HG03460 (cell line): ENCODE results near the gene DDR2.

Experiments
- ATAC-seq: cut with Tn5 transposase; IDR thresholded peaks from one replicate; pipeline ENCODE4 v1.9.1; 2021; ENCODE audit not compliant: unreplicated experiment

The DDR2 gene

DNA sequence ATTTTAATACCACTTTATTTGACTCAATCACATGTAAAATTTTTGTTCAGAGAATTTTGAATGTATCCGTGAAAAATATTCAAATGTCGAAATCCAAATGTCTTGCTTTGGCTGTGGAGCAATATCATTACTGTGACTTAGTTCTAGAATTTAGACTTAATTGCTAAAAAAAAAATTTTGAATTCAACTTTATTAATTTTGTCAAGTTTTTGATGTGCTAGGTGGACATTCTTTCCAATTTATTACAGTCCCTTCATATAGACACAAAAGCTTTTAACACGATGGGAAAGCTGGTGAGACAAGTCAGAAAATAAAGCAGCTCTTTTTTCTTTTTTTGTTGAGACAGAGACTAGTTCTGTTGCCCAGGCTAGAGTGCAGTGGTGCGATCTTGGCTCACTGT is 62.6 kb downstream of the DDR2 start:
- no peak for ATAC-seq

DNA sequence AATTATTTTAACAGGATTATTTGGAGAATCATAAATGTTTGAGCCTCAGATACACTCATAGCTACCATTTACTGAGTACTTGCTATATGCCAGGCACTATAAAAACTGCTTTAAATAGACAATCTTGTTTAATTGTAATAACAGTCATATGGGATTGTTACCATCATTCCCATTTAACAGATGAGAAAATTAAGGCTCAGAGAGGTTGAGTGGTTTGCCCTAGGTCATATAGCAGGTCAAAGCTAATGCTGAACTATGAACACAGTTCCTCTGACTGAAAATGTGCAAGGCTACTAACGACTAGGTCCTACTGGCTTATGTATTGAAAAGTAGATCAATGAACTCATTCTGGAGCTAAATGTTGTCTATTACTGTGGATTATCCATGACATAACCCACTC is 63.4 kb downstream of the DDR2 start:
- no peak for ATAC-seq

DNA sequence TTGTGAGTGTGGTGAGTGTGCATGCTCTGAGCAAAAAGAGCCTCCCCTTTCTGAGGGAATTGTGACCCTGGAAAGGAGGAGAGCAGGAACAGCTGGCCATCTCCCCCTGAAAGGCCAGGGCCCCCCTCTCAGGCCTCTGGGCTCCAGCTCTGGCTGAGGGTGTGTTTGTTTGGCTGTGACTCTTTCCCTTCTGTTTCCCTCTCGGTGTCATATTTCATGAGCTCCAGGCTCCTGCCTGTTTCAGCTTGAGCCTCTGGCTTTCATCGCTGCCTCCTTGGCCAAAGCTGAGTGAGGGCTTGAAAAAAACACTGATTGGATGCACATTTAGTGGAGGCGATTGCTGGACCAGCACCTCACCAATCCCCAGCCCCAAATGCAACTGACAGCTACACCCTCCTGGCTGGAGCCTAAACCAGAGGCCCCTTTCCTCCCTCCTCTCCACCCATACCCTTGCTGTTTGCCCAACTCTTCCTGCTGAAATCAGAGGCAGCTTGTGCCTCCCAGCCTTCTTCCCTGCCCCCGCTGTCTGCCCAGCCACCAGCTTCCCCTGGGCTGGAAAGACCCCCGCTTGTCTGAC is 64.1 kb downstream of the DDR2 start:
- ATAC-seq = no peak

DNA sequence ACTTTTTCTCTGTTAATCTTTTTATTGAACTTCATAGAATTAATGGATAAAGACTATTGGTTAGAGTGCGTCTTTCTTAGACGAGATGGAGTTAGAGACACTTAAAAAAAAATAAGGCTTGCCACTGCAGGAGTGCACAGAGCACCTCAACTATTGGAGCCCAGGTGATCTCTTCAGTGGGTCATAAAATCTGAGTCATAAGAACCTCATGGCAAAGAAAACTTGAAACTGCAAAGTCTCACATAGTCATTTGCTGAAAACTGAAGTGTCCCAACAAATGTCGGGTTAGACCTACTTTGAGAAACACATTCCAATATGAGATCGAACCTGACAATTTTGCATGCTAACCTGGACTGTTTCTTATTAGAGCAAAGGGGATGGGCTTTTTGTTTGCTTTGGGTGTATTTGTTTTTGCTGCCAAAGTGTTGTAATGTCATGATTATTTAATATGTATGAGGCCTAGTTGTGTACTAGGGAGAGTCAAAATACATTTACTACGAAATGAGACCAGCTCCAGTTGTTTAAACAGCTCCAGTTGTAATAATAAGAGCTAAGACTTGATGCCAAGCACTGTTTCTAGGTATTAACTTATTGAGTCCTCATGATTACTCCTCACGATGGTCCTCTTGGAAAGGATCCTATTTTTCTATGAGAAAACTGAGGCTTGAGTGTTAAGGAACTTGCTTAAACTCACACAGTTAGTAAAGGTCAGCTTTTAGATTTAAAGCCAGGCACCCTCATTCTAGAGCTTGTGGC is 65.1 kb downstream of the DDR2 start:
- ATAC-seq = no peak

GRCh38 chr1:162699366-162699765 is 67.1 kb downstream of the DDR2 start:
- no peak for ATAC-seq

- no peak for ATAC-seq
These were observed 67.9 kb downstream of the DDR2 start for GRCh38 chr1:162700131-162700530.

GRCh38 chr1:162701286-162701685 is 69.0 kb downstream of the DDR2 start:
- no peak for ATAC-seq

GRCh38 chr1:162702628-162703027 is 70.4 kb downstream of the DDR2 start:
- ATAC-seq = no peak

GRCh38 chr1:162703708-162704107 is 71.4 kb downstream of the DDR2 start:
- ATAC-seq = no peak

GRCh38 chr1:162704673-162705424 is 72.6 kb downstream of the DDR2 start:
- no peak for ATAC-seq

GRCh38 chr1:162706003-162706402 is 73.7 kb downstream of the DDR2 start:
- ATAC-seq = no peak

- ATAC-seq = no peak
These were observed 74.3 kb downstream of the DDR2 start for GRCh38 chr1:162706606-162707005.

DNA sequence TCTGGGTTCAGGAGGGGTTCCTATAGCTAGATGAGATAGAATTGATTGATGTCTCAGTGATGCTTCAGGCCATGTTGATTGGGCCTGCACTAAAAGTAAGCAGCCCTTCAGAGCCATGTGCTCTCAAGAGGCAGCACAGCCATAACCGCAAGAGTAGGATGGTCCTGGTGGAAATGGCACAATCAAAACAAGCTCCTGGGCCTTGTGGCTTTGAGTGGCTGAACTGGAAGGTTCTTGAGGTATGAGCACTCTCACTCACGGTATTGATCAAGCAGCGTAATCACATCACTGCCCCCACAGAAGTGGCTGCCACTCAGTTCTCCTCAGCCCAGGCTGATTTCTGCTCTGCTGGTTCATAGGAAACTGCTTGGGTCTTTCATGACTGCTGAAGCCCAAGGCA is 76.0 kb downstream of the DDR2 start:
- ATAC-seq = no peak

DNA sequence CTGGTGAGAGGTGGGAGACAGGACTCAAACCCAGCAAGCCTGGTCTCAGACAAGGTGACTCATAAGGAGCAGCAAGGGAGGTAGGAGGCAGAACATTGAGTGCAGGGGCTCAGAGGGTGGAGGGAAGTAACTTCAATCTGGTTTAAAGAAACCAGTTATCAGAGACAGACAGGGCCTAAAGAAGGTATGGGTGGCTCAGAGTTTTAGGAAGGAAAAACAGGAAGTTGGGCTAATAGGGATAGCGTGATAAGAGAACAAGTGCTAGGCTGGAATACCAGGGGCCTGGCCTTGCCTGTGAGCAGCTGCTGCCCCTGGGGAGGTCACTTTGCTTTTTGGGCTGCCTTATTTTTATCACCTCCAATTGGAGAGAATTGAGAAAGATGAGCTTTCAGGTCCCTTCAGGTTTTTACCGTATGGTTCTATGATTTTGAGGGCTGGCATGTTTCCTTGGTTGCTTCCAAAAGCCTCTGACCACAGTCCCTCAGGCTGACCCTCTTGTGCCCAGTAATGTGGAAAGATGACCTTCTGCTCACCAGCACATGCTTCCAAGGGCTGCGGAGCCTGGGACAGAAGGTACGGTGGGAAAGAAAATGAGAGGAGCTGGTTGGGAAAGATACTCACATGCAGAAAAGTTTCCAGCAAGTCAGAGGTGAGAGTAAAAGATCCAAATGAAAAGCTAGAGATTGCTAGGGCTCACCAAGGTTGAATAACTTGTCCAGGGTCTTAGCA is 77.0 kb downstream of the DDR2 start:
- no peak for ATAC-seq

DNA sequence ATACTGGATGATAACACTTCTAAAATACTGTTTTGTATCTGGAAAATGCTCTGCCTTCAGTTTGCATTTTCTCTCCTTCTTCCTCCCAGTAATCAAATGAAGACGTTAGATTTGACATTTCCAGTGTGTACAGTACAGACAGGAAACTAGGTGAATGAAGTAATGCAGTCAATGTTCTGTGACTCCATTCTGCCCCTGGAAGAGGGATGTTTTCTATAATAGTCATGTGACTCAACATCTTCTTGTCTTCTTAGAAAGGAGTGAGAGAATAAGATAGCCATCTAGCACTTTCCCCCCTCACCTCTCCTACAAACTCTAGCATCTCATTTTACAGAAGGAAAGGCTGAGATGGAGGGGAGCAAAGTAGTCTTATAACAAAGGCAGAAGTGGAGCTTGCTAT is 77.6 kb downstream of the DDR2 start:
- ATAC-seq = no peak

GRCh38 chr1:162710345-162710744 is 78.1 kb downstream of the DDR2 start:
- no peak for ATAC-seq

GRCh38 chr1:162710780-162711465 is 78.7 kb downstream of the DDR2 start:
- no peak for ATAC-seq

- ATAC-seq = no peak
These were observed 80.2 kb downstream of the DDR2 start for GRCh38 chr1:162712317-162713029.

GRCh38 chr1:162716123-162716522 is 83.9 kb downstream of the DDR2 start:
- ATAC-seq = no peak

- no peak for ATAC-seq
These were observed 84.3 kb downstream of the DDR2 start for GRCh38 chr1:162716552-162716951.
